ENCODE measurements around the gene CDH4. TPM values are rescaled to one million over a fixed set of nuclear protein-coding genes. Genes with fewer than 3 reads are reported as not detected.

CDH4 gene
- total and polyA plus RNA-seq, 4 experiments from 2014 or later: 0.39 to 1.1 (median 0.41) TPM; not detected in 1

- intact Hi-C loops (cut with micrococcal nuclease): no loop called here
- POLR2A ChIA-PET (ENCODE audit: partially characterized antibody): no interaction called here
- no peaks in the 10 kb centered on the region for H3K36me3 Mint-ChIP-seq
- no peaks in the 10 kb centered on the region for H3K4me1 ChIP-seq (ENCODE audit: insufficient read depth, low read length)
- peaks cover 0 to 6% (median 0%) of the 10 kb centered on the region in 8 donors for H3K9me3 Mint-ChIP-seq
- H3K4me3 ChIP-seq (ENCODE audit: low read length in 2 of 2): no peak overlapping the region
- CTCF ChIA-PET (ENCODE audit: partially characterized antibody): no interaction called here
- H3K36me3 ChIP-seq (ENCODE audit: insufficient read depth, low read length): no peaks in the 10 kb centered on the region
- H3K9me3 ChIP-seq (ENCODE audit: control insufficient read depth in 1 of 2, low read length in 2 of 2): no peaks in the 10 kb centered on the region
- H3K4me1 Mint-ChIP-seq: no peaks in the 10 kb centered on the region
- H3K27me3 ChIP-seq (ENCODE audit: insufficient read depth, low read length): no peaks in the 10 kb centered on the region
- no peak overlapping the region for H3K27ac ChIP-seq (ENCODE audit: low read depth, low read length)
- no peak overlapping the region for H3K4me3 Mint-ChIP-seq
- no peak overlapping the region for H3K27ac Mint-ChIP-seq
- H3K27me3 Mint-ChIP-seq: no peaks in the 10 kb centered on the region
- DNase-seq: no peak
Observed at GRCh38 chr20:61516346-61517208, 264.5 kb downstream of the CDH4 start.

GRCh38 chr20:61517419-61517818 is 265.4 kb downstream of the CDH4 start:
- intact Hi-C loops (cut with micrococcal nuclease): no loop called here
- H3K27ac ChIP-seq (ENCODE audit: low read depth, low read length): no peak overlapping the region
- H3K4me3 Mint-ChIP-seq: no peak overlapping the region
- no peaks in the 10 kb centered on the region for H3K27me3 ChIP-seq (ENCODE audit: insufficient read depth, low read length)
- no peak overlapping the region for H3K4me3 ChIP-seq (ENCODE audit: low read length in 2 of 2)
- no peaks in the 10 kb centered on the region for H3K9me3 ChIP-seq (ENCODE audit: control insufficient read depth in 1 of 2, low read length in 2 of 2)
- ChIA-PET POLR2A (ENCODE audit: partially characterized antibody) (no interaction called here), CTCF (ENCODE audit: partially characterized antibody) (interaction anchor here (0.6 kb wide), 1 partner anchor 289 kb away, joined by 3 read pairs; no protein-coding TSS in a partner anchor)
- no peaks in the 10 kb centered on the region for H3K36me3 Mint-ChIP-seq
- peaks cover 0 to 6% (median 0%) of the 10 kb centered on the region in 8 donors for H3K9me3 Mint-ChIP-seq
- no peak overlapping the region for H3K27ac Mint-ChIP-seq
- H3K4me1 ChIP-seq (ENCODE audit: insufficient read depth, low read length): no peaks in the 10 kb centered on the region
- DNase-seq: no peak
- H3K4me1 Mint-ChIP-seq: no peaks in the 10 kb centered on the region
- peaks cover 0 to 2% of the 10 kb centered on the region in 2 donors for H3K27me3 Mint-ChIP-seq
- H3K36me3 ChIP-seq (ENCODE audit: insufficient read depth, low read length): no peaks in the 10 kb centered on the region

- peaks cover 0 to 6% (median 0%) of the 10 kb centered on the region in 8 donors for H3K9me3 Mint-ChIP-seq
- Histone ChIP-seq H3K27ac (ENCODE audit: low read depth, low read length) (no peak overlapping the region), H3K36me3 (ENCODE audit: insufficient read depth, low read length) (no peaks in the 10 kb centered on the region), H3K4me1 (ENCODE audit: insufficient read depth, low read length) (no peaks in the 10 kb centered on the region), H3K27me3 (ENCODE audit: insufficient read depth, low read length) (no peaks in the 10 kb centered on the region), H3K9me3 (ENCODE audit: control insufficient read depth in 1 of 2, low read length in 2 of 2) (no peaks in the 10 kb centered on the region), H3K4me3 (ENCODE audit: low read length in 2 of 2) (no peak overlapping the region)
- H3K4me1 Mint-ChIP-seq: no peaks in the 10 kb centered on the region
- POLR2A ChIA-PET (ENCODE audit: partially characterized antibody): no interaction called here
- CTCF ChIA-PET (ENCODE audit: partially characterized antibody): no interaction called here
- peaks cover 0 to 2% of the 10 kb centered on the region in 2 donors for H3K27me3 Mint-ChIP-seq
- intact Hi-C loops (cut with micrococcal nuclease): no loop called here
- DNase-seq: no peak
- no peak overlapping the region for H3K4me3 Mint-ChIP-seq
- no peaks in the 10 kb centered on the region for H3K36me3 Mint-ChIP-seq
- no peak overlapping the region for H3K27ac Mint-ChIP-seq
Observed at GRCh38 chr20:61518424-61518951, 266.4 kb downstream of the CDH4 start.

- Mint-ChIP-seq H3K4me3 (no peak overlapping the region), H3K4me1 (no peaks in the 10 kb centered on the region), H3K36me3 (no peaks in the 10 kb centered on the region), H3K27me3 (peaks cover 0 to 2% of the 10 kb centered on the region in 2 donors), H3K9me3 (peaks cover 0 to 6% (median 0%) of the 10 kb centered on the region in 8 donors), H3K27ac (no peak overlapping the region)
- DNase-seq: no peak
- H3K4me3 ChIP-seq (ENCODE audit: low read length in 2 of 2): no peak overlapping the region
- no peaks in the 10 kb centered on the region for H3K4me1 ChIP-seq (ENCODE audit: insufficient read depth, low read length)
- no peak overlapping the region for H3K27ac ChIP-seq (ENCODE audit: low read depth, low read length)
- H3K9me3 ChIP-seq (ENCODE audit: control insufficient read depth in 1 of 2, low read length in 2 of 2): no peaks in the 10 kb centered on the region
- CTCF ChIA-PET (ENCODE audit: partially characterized antibody): no interaction called here
- no peaks in the 10 kb centered on the region for H3K27me3 ChIP-seq (ENCODE audit: insufficient read depth, low read length)
- H3K36me3 ChIP-seq (ENCODE audit: insufficient read depth, low read length): no peaks in the 10 kb centered on the region
- POLR2A ChIA-PET (ENCODE audit: partially characterized antibody): no interaction called here
- intact Hi-C loops (cut with micrococcal nuclease): no loop called here
Observed at GRCh38 chr20:61519488-61519887, 267.4 kb downstream of the CDH4 start.

- H3K36me3 ChIP-seq (ENCODE audit: insufficient read depth, low read length): no peaks in the 10 kb centered on the region
- peaks cover 0 to 6% (median 0%) of the 10 kb centered on the region in 8 donors for H3K9me3 Mint-ChIP-seq
- ChIA-PET POLR2A (ENCODE audit: partially characterized antibody) (no interaction called here), CTCF (ENCODE audit: partially characterized antibody) (no interaction called here)
- no peaks in the 10 kb centered on the region for H3K27me3 ChIP-seq (ENCODE audit: insufficient read depth, low read length)
- intact Hi-C loops (cut with micrococcal nuclease): no loop called here
- H3K27ac Mint-ChIP-seq: no peak overlapping the region
- DNase-seq: no peak
- no peaks in the 10 kb centered on the region for H3K4me1 ChIP-seq (ENCODE audit: insufficient read depth, low read length)
- no peak overlapping the region for H3K4me3 Mint-ChIP-seq
- no peaks in the 10 kb centered on the region for H3K36me3 Mint-ChIP-seq
- H3K4me3 ChIP-seq (ENCODE audit: low read length in 2 of 2): no peak overlapping the region
- H3K9me3 ChIP-seq (ENCODE audit: control insufficient read depth in 1 of 2, low read length in 2 of 2): no peaks in the 10 kb centered on the region
- no peak overlapping the region for H3K27ac ChIP-seq (ENCODE audit: low read depth, low read length)
- peaks cover 0 to 2% of the 10 kb centered on the region in 2 donors for H3K27me3 Mint-ChIP-seq
- no peaks in the 10 kb centered on the region for H3K4me1 Mint-ChIP-seq
Observed at GRCh38 chr20:61520076-61520892, 268.2 kb downstream of the CDH4 start.

- Mint-ChIP-seq H3K9me3 (peaks cover 0 to 6% (median 0%) of the 10 kb centered on the region in 8 donors), H3K27me3 (peaks cover 0 to 2% of the 10 kb centered on the region in 2 donors), H3K4me1 (no peaks in the 10 kb centered on the region), H3K36me3 (no peaks in the 10 kb centered on the region), H3K4me3 (peak overlapping the region in 1 of 8 donors; percentile 34), H3K27ac (no peak overlapping the region)
- no peak overlapping the region for H3K4me3 ChIP-seq (ENCODE audit: low read length in 2 of 2)
- intact Hi-C loops (cut with micrococcal nuclease): no loop called here
- H3K4me1 ChIP-seq (ENCODE audit: insufficient read depth, low read length): no peaks in the 10 kb centered on the region
- no peaks in the 10 kb centered on the region for H3K36me3 ChIP-seq (ENCODE audit: insufficient read depth, low read length)
- no peaks in the 10 kb centered on the region for H3K9me3 ChIP-seq (ENCODE audit: control insufficient read depth in 1 of 2, low read length in 2 of 2)
- CTCF ChIA-PET (ENCODE audit: partially characterized antibody): no interaction called here
- no peaks in the 10 kb centered on the region for H3K27me3 ChIP-seq (ENCODE audit: insufficient read depth, low read length)
- POLR2A ChIA-PET (ENCODE audit: partially characterized antibody): no interaction called here
- no peak overlapping the region for H3K27ac ChIP-seq (ENCODE audit: low read depth, low read length)
- no peak for DNase-seq
Observed at GRCh38 chr20:61520893-61521460, 268.9 kb downstream of the CDH4 start.
